ENCODE data around the gene PGBD2. TPM values are rescaled to one million over a fixed set of nuclear protein-coding genes. Genes with fewer than 3 reads are reported as not detected.
A peak's percentile ranks its signal among the peaks of the same experiment; 100 is the strongest.

PGBD2 gene
- total and polyA plus RNA-seq, 2 of the 13 experiments (the other 11 are each of a cell fraction or from before 2014, with no cell fraction given): 6.0 to 7.4 TPM

GRCh38 chr1:248862998-248863881, 42.8 kb upstream of the PGBD2 start (continued):
- 0 out of 2 replicates have a peak, but pooled peaks have one; percentile 24 for TF ChIP-seq MED1 (CRISPR knock-in tag; IDR thresholded peaks at IDR 0.05)
- peak; percentile 81 for TF ChIP-seq SPEN (CRISPR knock-in tag; IDR thresholded peaks at IDR 0.05; ENCODE audit: low read depth)
- TF ChIP-seq ZNF891 (CRISPR knock-in tag; IDR thresholded peaks at IDR 0.05): peak; percentile 61; the same call in 1 of the 2 replicates
- peak; percentile 81; the same call in 1 of the 2 replicates for TF ChIP-seq ZNF790 (CRISPR knock-in tag; IDR thresholded peaks at IDR 0.05; ENCODE audit: borderline replicate concordance)
- no peak for TF ChIP-seq NFYC (CRISPR knock-in tag; IDR thresholded peaks at IDR 0.05)
- TF ChIP-seq SMC3 (IDR thresholded peaks at IDR 0.05; ENCODE audit: low read length): no peak
- TF ChIP-seq ZNF768 (CRISPR knock-in tag; IDR thresholded peaks at IDR 0.05): peak; percentile 83
- TF ChIP-seq, protein P1, sequence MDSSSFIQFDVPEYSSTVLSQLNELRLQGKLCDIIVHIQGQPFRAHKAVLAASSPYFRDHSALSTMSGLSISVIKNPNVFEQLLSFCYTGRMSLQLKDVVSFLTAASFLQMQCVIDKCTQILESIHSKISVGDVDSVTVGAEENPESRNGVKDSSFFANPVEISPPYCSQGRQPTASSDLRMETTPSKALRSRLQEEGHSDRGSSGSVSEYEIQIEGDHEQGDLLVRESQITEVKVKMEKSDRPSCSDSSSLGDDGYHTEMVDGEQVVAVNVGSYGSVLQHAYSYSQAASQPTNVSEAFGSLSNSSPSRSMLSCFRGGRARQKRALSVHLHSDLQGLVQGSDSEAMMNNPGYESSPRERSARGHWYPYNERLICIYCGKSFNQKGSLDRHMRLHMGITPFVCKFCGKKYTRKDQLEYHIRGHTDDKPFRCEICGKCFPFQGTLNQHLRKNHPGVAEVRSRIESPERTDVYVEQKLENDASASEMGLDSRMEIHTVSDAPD (CRISPR knock-in tag; IDR thresholded peaks at IDR 0.05): no peak
- TF ChIP-seq ZBTB39 (CRISPR knock-in tag; IDR thresholded peaks at IDR 0.05): 0 out of 2 replicates have a peak, but pooled peaks have one; percentile 34
- no peak for TF ChIP-seq ZNF12 (CRISPR knock-in tag; IDR thresholded peaks at IDR 0.05)
- peak; percentile 90 for TF ChIP-seq ZNF788 (CRISPR knock-in tag; IDR thresholded peaks at IDR 0.05; ENCODE audit: borderline replicate concordance)
- TF ChIP-seq, protein P2, sequence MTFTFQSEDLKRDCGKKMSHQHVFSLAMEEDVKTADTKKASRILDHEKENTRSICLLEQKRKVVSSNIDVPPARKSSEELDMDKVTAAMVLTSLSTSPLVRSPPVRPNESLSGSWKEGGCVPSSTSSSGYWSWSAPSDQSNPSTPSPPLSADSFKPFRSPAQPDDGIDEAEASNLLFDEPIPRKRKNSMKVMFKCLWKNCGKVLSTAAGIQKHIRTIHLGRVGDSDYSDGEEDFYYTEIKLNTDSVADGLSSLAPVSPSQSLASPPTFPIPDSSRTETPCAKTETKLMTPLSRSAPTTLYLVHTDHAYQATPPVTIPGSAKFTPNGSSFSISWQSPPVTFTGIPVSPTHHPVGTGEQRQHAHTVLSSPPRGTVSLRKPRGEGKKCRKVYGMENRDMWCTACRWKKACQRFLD (CRISPR knock-in tag; IDR thresholded peaks at IDR 0.05; ENCODE audit: borderline replicate concordance): 0 out of 2 replicates have a peak, but pooled peaks have one; percentile 66
- TF ChIP-seq PBX2 (CRISPR knock-in tag; IDR thresholded peaks at IDR 0.05): no peak
- TF ChIP-seq, protein P3, sequence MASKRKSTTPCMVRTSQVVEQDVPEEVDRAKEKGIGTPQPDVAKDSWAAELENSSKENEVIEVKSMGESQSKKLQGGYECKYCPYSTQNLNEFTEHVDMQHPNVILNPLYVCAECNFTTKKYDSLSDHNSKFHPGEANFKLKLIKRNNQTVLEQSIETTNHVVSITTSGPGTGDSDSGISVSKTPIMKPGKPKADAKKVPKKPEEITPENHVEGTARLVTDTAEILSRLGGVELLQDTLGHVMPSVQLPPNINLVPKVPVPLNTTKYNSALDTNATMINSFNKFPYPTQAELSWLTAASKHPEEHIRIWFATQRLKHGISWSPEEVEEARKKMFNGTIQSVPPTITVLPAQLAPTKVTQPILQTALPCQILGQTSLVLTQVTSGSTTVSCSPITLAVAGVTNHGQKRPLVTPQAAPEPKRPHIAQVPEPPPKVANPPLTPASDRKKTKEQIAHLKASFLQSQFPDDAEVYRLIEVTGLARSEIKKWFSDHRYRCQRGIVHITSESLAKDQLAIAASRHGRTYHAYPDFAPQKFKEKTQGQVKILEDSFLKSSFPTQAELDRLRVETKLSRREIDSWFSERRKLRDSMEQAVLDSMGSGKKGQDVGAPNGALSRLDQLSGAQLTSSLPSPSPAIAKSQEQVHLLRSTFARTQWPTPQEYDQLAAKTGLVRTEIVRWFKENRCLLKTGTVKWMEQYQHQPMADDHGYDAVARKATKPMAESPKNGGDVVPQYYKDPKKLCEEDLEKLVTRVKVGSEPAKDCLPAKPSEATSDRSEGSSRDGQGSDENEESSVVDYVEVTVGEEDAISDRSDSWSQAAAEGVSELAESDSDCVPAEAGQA (IDR thresholded peaks at IDR 0.05; ENCODE audit: low read depth): no peak
- TF ChIP-seq, protein P3 (CRISPR knock-in tag; IDR thresholded peaks at IDR 0.05; ENCODE audit: borderline replicate concordance): no peak
- no peak for TF ChIP-seq ZNF230 (CRISPR knock-in tag; IDR thresholded peaks at IDR 0.05)
- TF ChIP-seq RELA (CRISPR knock-in tag; IDR thresholded peaks at IDR 0.05): peak; percentile 25; the same call in 1 of the 2 replicates

Measured in HepG2 (cell line).